GM18502 (cell line): ENCODE results near the gene NUMBL.

Experiments used
- ATAC-seq: cut with Tn5 transposase; IDR thresholded peaks from one replicate; pipeline ENCODE4 v1.9.1; 2021; ENCODE audit warnings: mild to moderate bottlenecking; ENCODE audit not compliant: unreplicated experiment, poor library complexity

Gene NUMBL

DNA sequence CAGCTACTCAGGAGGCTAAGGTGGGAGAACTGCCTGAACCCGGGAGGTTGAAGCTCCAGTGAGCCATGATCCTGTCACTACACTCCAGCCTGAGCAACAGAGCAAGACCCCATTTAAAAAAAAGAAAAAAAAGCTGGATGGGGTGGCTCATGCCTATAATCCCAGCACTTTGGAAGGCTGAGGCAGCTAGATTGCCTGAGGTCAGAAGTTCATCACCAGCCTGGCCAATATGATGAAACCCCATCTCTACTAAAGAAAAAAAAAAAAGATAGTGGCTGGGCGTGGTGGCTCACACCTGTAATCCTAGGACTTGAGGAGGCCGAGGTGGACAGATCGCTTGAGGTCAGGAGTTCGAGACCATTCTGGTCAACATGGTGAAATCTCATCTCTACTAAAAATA, 74.3 kb downstream of the NUMBL start:
- no peak for ATAC-seq
